ENCODE measurements around the gene E2F1. TPM values are rescaled to one million over a fixed set of nuclear protein-coding genes. Genes with fewer than 3 reads are reported as not detected.

The E2F1 gene
- total and polyA plus RNA-seq, 2 of the 4 experiments (the other 2 are of a cell fraction) = 10.9 to 14.0 TPM

DNA sequence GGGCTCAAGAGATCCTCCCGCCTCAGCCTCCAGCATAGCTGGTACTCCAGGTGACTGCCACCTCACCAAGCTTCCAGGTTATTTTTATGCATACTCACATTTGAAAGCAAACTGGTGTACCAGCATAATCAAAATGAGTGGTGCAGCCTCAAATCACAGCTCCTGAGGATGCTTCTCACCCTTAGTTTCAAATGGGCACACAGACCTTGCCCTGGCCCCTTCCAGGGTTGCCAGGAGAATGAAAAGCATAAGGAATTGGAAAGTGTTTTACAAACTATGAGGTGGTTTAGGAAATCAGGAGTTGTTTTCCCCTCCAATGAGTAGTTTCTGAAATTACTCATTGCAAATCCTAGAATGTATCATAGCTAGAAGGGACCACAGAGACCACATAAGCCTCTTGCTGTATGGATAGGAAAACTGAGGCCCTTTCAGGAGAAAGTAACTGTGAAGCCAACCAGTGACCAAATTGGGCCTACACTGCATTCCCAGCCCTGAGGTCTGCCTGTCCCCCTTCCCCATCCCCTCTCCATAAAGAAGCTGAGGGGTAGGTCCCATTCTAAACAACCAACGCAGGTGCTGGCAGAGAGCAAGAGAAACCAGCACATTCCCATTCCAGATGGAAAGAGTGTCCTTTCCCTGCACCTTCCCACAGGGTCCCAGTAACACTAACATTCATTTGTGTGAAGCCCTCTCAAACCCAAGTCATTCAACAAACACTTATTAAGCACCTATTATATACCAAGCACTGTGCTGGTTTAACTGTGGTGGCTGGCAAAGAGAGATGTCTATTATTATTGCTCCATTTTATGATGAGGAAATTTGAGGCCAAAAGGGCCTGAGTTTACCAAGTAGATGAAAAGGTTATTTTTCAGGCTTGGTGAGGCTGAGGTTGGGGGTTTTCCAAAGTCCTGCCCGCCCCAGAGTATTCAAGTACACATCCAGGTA is 2.1 kb upstream of the E2F1 start:
- DNase-seq = no peak
- ChIA-PET CTCF (no interaction called here), POLR2A (ENCODE audit: unreplicated experiment) (no interaction called here)
- no peak overlapping the region for H2AFZ ChIP-seq (replicated peaks; ENCODE audit: low read length, poor library complexity)
- no peak overlapping the region for H4K91ac ChIP-seq (ENCODE audit: insufficient read depth, low read depth, low read length)
- no peak for ATAC-seq (ENCODE audit: low read depth)
- TF ChIP-seq MAZ (IDR thresholded peaks at IDR 0.05; ENCODE audit: borderline replicate concordance, low read depth, low read length) (no peak), MXI1 (IDR thresholded peaks at IDR 0.05; ENCODE audit: borderline replicate concordance, low read depth, low read length) (no peak)
- peaks cover 9% of the 10 kb centered on the region for H3K4me1 ChIP-seq (ENCODE audit: control insufficient read depth, insufficient read depth, low read length)
- no peaks in the 10 kb centered on the region for H4K20me1 ChIP-seq (ENCODE audit: insufficient read depth, low read length)
- no peak overlapping the region for H3K27ac ChIP-seq (ENCODE audit: insufficient read depth, low read length)
- H4K8ac ChIP-seq (ENCODE audit: low read depth in 2 of 2, low read length in 2 of 2) = no peak overlapping the region
- H3K9me3 ChIP-seq (ENCODE audit: control insufficient read depth, insufficient read depth, low read length) = no peaks in the 10 kb centered on the region
- H2BK5ac ChIP-seq (ENCODE audit: low read depth, low read length, poor library complexity, severe bottlenecking) = no peak overlapping the region
- H3K9ac ChIP-seq (ENCODE audit: low read depth, low read length) = no peak overlapping the region
- dilution Hi-C loops (cut with HindIII; ENCODE audit: low sequenced_read_pairs, unreplicated experiment) (no loop called here), in situ Hi-C loops (cut with MboI; ENCODE audit: low sequenced_read_pairs) (no loop called here), intact Hi-C loops (cut with micrococcal nuclease) (no loop called here)
- H2BK120ac ChIP-seq (ENCODE audit: low read depth, low read length) = no peak overlapping the region
- no peaks in the 10 kb centered on the region for H3K27me3 ChIP-seq (ENCODE audit: control insufficient read depth, insufficient read depth, low read length)
- no TSS peak for BruUV-seq (replicated peaks)
- WGBS, 2 experiments (ENCODE audit: extremely low coverage in 2 of 2, insufficient read length in 1 of 2) = no CpG with 5 or more reads among the region's 3 CpGs
- no peak overlapping the region for H3K14ac ChIP-seq (replicated peaks; ENCODE audit: low read depth, low read length)
- 0 out of 2 replicates have a peak, but pooled peaks cover 13% of the 10 kb centered on the region for H3K9me1 ChIP-seq (ENCODE audit: insufficient read depth, low read length)
- H4K5ac ChIP-seq (ENCODE audit: low read depth, low read length) = no peak overlapping the region
- H2AK5ac ChIP-seq (ENCODE audit: low read depth, low read length) = no peak overlapping the region
- no peak overlapping the region for H3K4me2 ChIP-seq (ENCODE audit: low read depth, low read length)
- H3K36me3 ChIP-seq (ENCODE audit: control insufficient read depth, insufficient read depth, low read length) = no peaks in the 10 kb centered on the region
- no peak overlapping the region for H3K4me3 ChIP-seq (ENCODE audit: insufficient read depth, low read depth, low read length)
- peaks cover 7 to 21% of the 10 kb centered on the region in 2 experiments; a peak in 2 of 4 replicates for H3K79me1 ChIP-seq (ENCODE audit: low read depth in 1 of 2, low read length in 2 of 2)
- H3K23ac ChIP-seq (ENCODE audit: low read depth, low read length) = no peak overlapping the region
- no peak overlapping the region for H2BK15ac ChIP-seq (ENCODE audit: low read depth, low read length)
- no peak overlapping the region for H3K56ac ChIP-seq (ENCODE audit: extremely low read depth, insufficient read depth, low read length)
- no peak overlapping the region for H2AK9ac ChIP-seq (replicated peaks; ENCODE audit: low read depth, low read length, poor library complexity)
- H3K4ac ChIP-seq (ENCODE audit: low read depth, low read length) = no peak overlapping the region
- H3K18ac ChIP-seq (ENCODE audit: low read depth, low read length) = no peak overlapping the region
- no peak overlapping the region for H2BK20ac ChIP-seq (ENCODE audit: low read depth, low read length)
